ENCODE measurements around the gene APBA2.

- TF ChIP-seq CEBPB (IDR thresholded peaks at IDR 0.05; ENCODE audit: low read depth, low read length) (no peak), RCOR1 (IDR thresholded peaks at IDR 0.05; ENCODE audit: insufficient replicate concordance, low read length) (no peak), POLR2A (IDR thresholded peaks at IDR 0.05; ENCODE audit: low read depth, low read length) (no peak), CTCF (conservative IDR thresholded peaks at IDR 0.05; ENCODE audit: low read depth, low read length) (no peak), USF2 (IDR thresholded peaks at IDR 0.05; ENCODE audit: low read depth, low read length) (no peak), RAD21 (IDR thresholded peaks at IDR 0.05; ENCODE audit: low read length) (no peak), MAZ (IDR thresholded peaks at IDR 0.05; ENCODE audit: borderline replicate concordance, low read depth, low read length) (no peak), ELK1 (IDR thresholded peaks at IDR 0.05; ENCODE audit: borderline replicate concordance, low read depth, low read length) (no peak), SMC3 (IDR thresholded peaks at IDR 0.05; ENCODE audit: low read depth, low read length) (no peak), FOS (IDR thresholded peaks at IDR 0.05; ENCODE audit: low read depth, low read length) (no peak)
Measured at GRCh38 chr15:28987337-28987736, 101.6 kb downstream of the APBA2 start.
